K562 (cell line): ENCODE measurements around the gene PRKAR2B. TPM values are rescaled to one million over a fixed set of nuclear protein-coding genes. Genes with fewer than 3 reads are reported as not detected.

Source experiments
- CREM ChIP-seq: IDR thresholded peaks from 2 replicates; pipeline ENCODE4 v1.6.1; 2014; ENCODE audit warnings: antibody characterized with exemption, low read depth
- EWSR1 ChIP-seq: fragments of 450-650 bp; IDR thresholded peaks from 2 replicates; pipeline ENCODE4 v1.6.1; 2018; ENCODE audit warnings: borderline replicate concordance, mild to moderate bottlenecking, low read depth, moderate library complexity; ENCODE audit not compliant: partially characterized antibody
- NR2F6 ChIP-seq: fragments of 450-650 bp; formaldehyde crosslinking; IDR thresholded peaks from 2 replicates; pipeline ENCODE4 v1.4.0; 2020; ENCODE audit warnings: mild to moderate bottlenecking
- PATZ1 ChIP-seq: fragments of 250-450 bp; sonication (Bioruptor Pico); IDR thresholded peaks from 2 replicates; pipeline ENCODE4 v1.5.0; 2020; ENCODE audit warnings: mild to moderate bottlenecking, borderline replicate concordance
- SMAD4 ChIP-seq: fragments of 250-450 bp; sonication (Bioruptor Pico); conservative IDR thresholded peaks from 2 replicates; pipeline ENCODE4 v1.8.0; 2021; ENCODE audit warnings: inconsistent platforms, mild to moderate bottlenecking, moderate library complexity
- TFE3 ChIP-seq: fragments of 450-650 bp; formaldehyde crosslinking; IDR thresholded peaks from 2 replicates; pipeline ENCODE4 v1.4.0; 2020; ENCODE audit warnings: mild to moderate bottlenecking, mixed read lengths
- ZC3H4 ChIP-seq: sonication (generic); formaldehyde crosslinking; IDR thresholded peaks from 2 replicates; pipeline ENCODE4 v1.9.0; 2021; ENCODE audit warnings: missing genetic modification reagents, borderline replicate concordance
- ZNF121 ChIP-seq: sonication (generic); formaldehyde crosslinking; conservative IDR thresholded peaks from 2 replicates; pipeline ENCODE4 v1.8.0; 2022; ENCODE audit warnings: missing genetic modification reagents
- ZNF584 ChIP-seq: fragments of 200-800 bp; sonication (Bioruptor generic); IDR thresholded peaks from 2 replicates; pipeline ENCODE4 v1.6.1; 2016; ENCODE audit warnings: low read depth, mild to moderate bottlenecking, missing genetic modification characterization, missing compliant biosample characterization
- ZNF586 ChIP-seq: fragments of 450-650 bp; formaldehyde crosslinking; conservative IDR thresholded peaks from 2 replicates; pipeline ENCODE4 v1.4.0; 2020; ENCODE audit warnings: mild to moderate bottlenecking, moderate library complexity
- ZNF639 ChIP-seq, 2 experiments: fragments of 200-800 bp in 1 of 2; sonication (Bioruptor generic) in 1 of 2; sonication (generic) in 1 of 2; formaldehyde crosslinking in 1 of 2; IDR thresholded peaks in 1 of 2; conservative IDR thresholded peaks in 1 of 2; 2 replicates each; pipeline versions ENCODE4 v1.5.0 to v1.6.1; 2016 to 2020; ENCODE audit warnings: missing compliant biosample characterization in 1 of 2, missing genetic modification characterization in 1 of 2, missing genetic modification reagents in 1 of 2
- ZNF79 ChIP-seq: fragments of 250-450 bp; sonication (Bioruptor Pico); IDR thresholded peaks from 2 replicates; pipeline ENCODE4 v1.4.0; 2020; ENCODE audit warnings: low read depth, mild to moderate bottlenecking, moderate library complexity
- ZNF830 ChIP-seq: fragments of 250-450 bp; sonication (Bioruptor Pico); IDR thresholded peaks from 2 replicates; pipeline ENCODE4 v1.5.0; 2021; ENCODE audit warnings: mild to moderate bottlenecking
- polyA plus RNA-seq, 8 experiments: library from polyadenylated mRNA; depleted of rRNA in 4 of 8; stranded (reverse) in 5 of 8; unstranded in 3 of 8; fragments of >200 nt; fragmentation: Nextera tagmentation in 2 of 8; fragmentation: Illumina TruSeq in 1 of 8; extraction: Ambion mirVana in 2 of 8; extraction: Trizol in 1 of 8; gene quantifications; 2 replicates each; pipeline versions ENCODE4 v1.2.1 to v1.2.3, GENCODE V29; 2011 to 2014; ENCODE audit warnings: inconsistent platforms in 1 of 8, missing spikeins in 1 of 8
- total RNA-seq, 7 experiments: library from RNA; depleted of rRNA in 6 of 7; stranded (reverse); fragments of >200 nt in 6 of 7; fragmentation: Illumina TruSeq in 2 of 7; extraction: Trizol in 2 of 7; gene quantifications; 2 replicates each; pipeline versions ENCODE4 v1.2.1 to v1.2.3, GENCODE V29; 2011 to 2021; ENCODE audit warnings: low replicate concordance in 1 of 7
- TF ChIP-seq, protein P1 (sequence below): sonication (generic); formaldehyde crosslinking; IDR thresholded peaks from 2 replicates; pipeline ENCODE4 v1.4.0; 2020; ENCODE audit warnings: mild to moderate bottlenecking, missing genetic modification reagents
- TF ChIP-seq, protein P2 (sequence below): fragments of 450-650 bp; IDR thresholded peaks from 2 replicates; pipeline ENCODE4 v1.6.1; 2018; ENCODE audit not compliant: partially characterized antibody

Gene PRKAR2B
- total and polyA plus RNA-seq, 9 of the 15 experiments (the other 6 are each of a cell fraction or from before 2014, with no cell fraction given), result 59.0 to 173 (median 129) TPM

DNA sequence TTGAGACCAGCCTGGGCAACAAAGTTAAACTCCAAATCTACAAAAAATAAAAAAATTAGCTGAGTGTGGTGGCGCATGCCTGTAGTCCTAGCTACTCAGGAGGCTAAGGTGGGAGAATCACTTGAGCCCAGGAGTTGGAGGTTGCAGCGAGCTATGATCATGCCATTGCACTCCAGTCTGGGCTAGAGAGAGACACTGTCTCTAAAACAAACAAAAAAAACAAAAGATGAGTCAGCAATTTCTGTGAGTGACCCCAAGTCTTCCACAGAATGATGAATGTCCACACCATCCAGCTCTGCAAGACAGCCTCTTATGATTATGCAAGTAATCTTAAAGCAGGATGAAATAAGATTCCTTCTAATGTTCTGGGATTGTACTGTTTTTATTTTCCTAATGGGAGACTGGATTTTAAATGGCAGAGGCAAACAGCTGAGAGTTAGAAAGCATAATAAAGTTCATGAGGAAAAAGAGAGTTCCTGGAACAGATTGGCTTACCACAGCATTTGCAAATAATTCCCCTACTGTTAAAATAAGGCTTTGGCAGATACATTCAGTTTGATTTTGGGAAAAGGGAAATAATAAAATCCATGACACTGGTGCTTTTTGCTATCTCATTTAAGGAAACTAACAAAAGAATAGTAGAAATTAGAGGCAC, 18.9 kb upstream of the PRKAR2B start (continued):
- peak; percentile 83; the same call in 1 of the 2 replicates for TF ChIP-seq SMAD4
- TF ChIP-seq ZNF79 (CRISPR knock-in tag), result no peak
- no peak for TF ChIP-seq ZC3H4 (CRISPR knock-in tag)
- TF ChIP-seq ZNF639 (CRISPR knock-in tag; conservative IDR thresholded peaks at IDR 0.05 in 1 of 2, IDR thresholded peaks at IDR 0.05 in 1 of 2), result 0 out of 4 replicates have a peak, but pooled peaks of 1 of the 2 experiments have one; percentile 34
- TF ChIP-seq ZNF121 (CRISPR knock-in tag), result no peak
- TF ChIP-seq TFE3 (CRISPR knock-in tag), result no peak
- no peak for TF ChIP-seq PATZ1 (CRISPR knock-in tag)
- 0 out of 2 replicates have a peak, but pooled peaks have one; percentile 8 for TF ChIP-seq CREM
- TF ChIP-seq, protein P1, sequence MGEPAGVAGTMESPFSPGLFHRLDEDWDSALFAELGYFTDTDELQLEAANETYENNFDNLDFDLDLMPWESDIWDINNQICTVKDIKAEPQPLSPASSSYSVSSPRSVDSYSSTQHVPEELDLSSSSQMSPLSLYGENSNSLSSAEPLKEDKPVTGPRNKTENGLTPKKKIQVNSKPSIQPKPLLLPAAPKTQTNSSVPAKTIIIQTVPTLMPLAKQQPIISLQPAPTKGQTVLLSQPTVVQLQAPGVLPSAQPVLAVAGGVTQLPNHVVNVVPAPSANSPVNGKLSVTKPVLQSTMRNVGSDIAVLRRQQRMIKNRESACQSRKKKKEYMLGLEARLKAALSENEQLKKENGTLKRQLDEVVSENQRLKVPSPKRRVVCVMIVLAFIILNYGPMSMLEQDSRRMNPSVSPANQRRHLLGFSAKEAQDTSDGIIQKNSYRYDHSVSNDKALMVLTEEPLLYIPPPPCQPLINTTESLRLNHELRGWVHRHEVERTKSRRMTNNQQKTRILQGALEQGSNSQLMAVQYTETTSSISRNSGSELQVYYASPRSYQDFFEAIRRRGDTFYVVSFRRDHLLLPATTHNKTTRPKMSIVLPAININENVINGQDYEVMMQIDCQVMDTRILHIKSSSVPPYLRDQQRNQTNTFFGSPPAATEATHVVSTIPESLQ (CRISPR knock-in tag), result no peak
- no peak for TF ChIP-seq ZNF586
- TF ChIP-seq NR2F6 (CRISPR knock-in tag), result no peak
- no peak for TF ChIP-seq ZNF830 (CRISPR knock-in tag)
- TF ChIP-seq, protein P2, sequence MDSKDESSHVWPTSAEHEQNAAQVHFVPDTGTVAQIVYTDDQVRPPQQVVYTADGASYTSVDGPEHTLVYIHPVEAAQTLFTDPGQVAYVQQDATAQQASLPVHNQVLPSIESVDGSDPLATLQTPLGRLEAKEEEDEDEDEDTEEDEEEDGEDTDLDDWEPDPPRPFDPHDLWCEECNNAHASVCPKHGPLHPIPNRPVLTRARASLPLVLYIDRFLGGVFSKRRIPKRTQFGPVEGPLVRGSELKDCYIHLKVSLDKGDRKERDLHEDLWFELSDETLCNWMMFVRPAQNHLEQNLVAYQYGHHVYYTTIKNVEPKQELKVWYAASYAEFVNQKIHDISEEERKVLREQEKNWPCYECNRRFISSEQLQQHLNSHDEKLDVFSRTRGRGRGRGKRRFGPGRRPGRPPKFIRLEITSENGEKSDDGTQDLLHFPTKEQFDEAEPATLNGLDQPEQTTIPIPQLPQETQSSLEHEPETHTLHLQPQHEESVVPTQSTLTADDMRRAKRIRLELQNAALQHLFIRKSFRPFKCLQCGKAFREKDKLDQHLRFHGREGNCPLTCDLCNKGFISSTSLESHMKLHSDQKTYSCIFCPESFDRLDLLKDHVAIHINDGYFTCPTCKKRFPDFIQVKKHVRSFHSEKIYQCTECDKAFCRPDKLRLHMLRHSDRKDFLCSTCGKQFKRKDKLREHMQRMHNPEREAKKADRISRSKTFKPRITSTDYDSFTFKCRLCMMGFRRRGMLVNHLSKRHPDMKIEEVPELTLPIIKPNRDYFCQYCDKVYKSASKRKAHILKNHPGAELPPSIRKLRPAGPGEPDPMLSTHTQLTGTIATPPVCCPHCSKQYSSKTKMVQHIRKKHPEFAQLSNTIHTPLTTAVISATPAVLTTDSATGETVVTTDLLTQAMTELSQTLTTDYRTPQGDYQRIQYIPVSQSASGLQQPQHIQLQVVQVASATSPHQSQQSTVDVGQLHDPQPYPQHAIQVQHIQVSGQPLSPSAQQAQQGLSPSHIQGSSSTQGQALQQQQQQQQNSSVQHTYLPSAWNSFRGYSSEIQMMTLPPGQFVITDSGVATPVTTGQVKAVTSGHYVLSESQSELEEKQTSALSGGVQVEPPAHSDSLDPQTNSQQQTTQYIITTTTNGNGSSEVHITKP, result no peak
- TF ChIP-seq EWSR1, result no peak
- TF ChIP-seq ZNF584 (CRISPR knock-in tag), result 0 out of 2 replicates have a peak, but pooled peaks have one; percentile 60
